Mesendoderm (in vitro differentiated cells): ENCODE results near the gene WDHD1.

Experiments used
- DNase-seq: peaks from one replicate; pipeline ENCODE4 v3.0.0; 2013
- H2AK5ac ChIP-seq: 2 replicates; pipeline ENCODE4 v1.6.1; 2013; ENCODE audit warnings: low read length, inconsistent platforms
- H2BK120ac ChIP-seq: 2 replicates; pipeline ENCODE4 v1.6.1; 2013; ENCODE audit warnings: low read depth, mild to moderate bottlenecking, low read length, moderate library complexity, mixed read lengths
- H2BK15ac ChIP-seq: replicated peaks from 2 replicates; pipeline ENCODE4 v1.6.1; 2013; ENCODE audit warnings: low read depth, mild to moderate bottlenecking, moderate library complexity
- H2BK5ac ChIP-seq: 2 replicates; pipeline ENCODE4 v1.6.1; 2013; ENCODE audit warnings: low read length, inconsistent platforms
- H3K18ac ChIP-seq: 2 replicates; pipeline ENCODE4 v1.6.1; 2013; ENCODE audit warnings: mild to moderate bottlenecking, low read length, mixed read lengths
- H3K23ac ChIP-seq: one replicate; pipeline ENCODE4 v1.6.1; 2013; ENCODE audit warnings: low read length
- H3K27ac ChIP-seq: 2 replicates; pipeline ENCODE4 v1.5.1; 2013; ENCODE audit warnings: low read depth, mild to moderate bottlenecking, inconsistent platforms, low read length, moderate library complexity
- H3K27me3 ChIP-seq: 2 replicates; pipeline ENCODE4 v1.6.1; 2013; ENCODE audit warnings: low read length, control low read depth, mild to moderate bottlenecking, inconsistent platforms; ENCODE audit not compliant: insufficient read depth, poor library complexity
- H3K36me3 ChIP-seq: 2 replicates; pipeline ENCODE4 v1.6.1; 2013; ENCODE audit warnings: low read length, inconsistent platforms; ENCODE audit not compliant: control insufficient read depth, insufficient read depth
- H3K4ac ChIP-seq: one replicate; pipeline ENCODE4 v1.6.1; 2013; ENCODE audit warnings: low read depth, mild to moderate bottlenecking, low read length, moderate library complexity
- H3K4me1 ChIP-seq: 2 replicates; pipeline ENCODE4 v1.6.1; 2013; ENCODE audit warnings: low read depth, low read length, inconsistent platforms; ENCODE audit not compliant: control insufficient read depth
- H3K4me2 ChIP-seq: 2 replicates; pipeline ENCODE4 v1.6.1; 2013; ENCODE audit warnings: low read length
- H3K4me3 ChIP-seq: 2 replicates; pipeline ENCODE4 v1.5.1; 2013; ENCODE audit warnings: mild to moderate bottlenecking, low read length
- H3K56ac ChIP-seq: one replicate; pipeline ENCODE4 v1.6.1; 2013; ENCODE audit warnings: low read length
- H3K79me1 ChIP-seq: 2 replicates; pipeline ENCODE4 v1.6.1; 2013; ENCODE audit warnings: low read length, inconsistent platforms
- H3K79me2 ChIP-seq: 2 replicates; pipeline ENCODE4 v1.6.1; 2013; ENCODE audit warnings: mild to moderate bottlenecking, low read length; ENCODE audit not compliant: control insufficient read depth, insufficient read depth
- H3K9ac ChIP-seq: 2 replicates; pipeline ENCODE4 v1.6.1; 2013; ENCODE audit warnings: low read length, inconsistent platforms
- H4K5ac ChIP-seq: one replicate; pipeline ENCODE4 v1.6.1; 2013; ENCODE audit warnings: low read length
- H4K8ac ChIP-seq: one replicate; pipeline ENCODE4 v1.6.1; 2013; ENCODE audit warnings: low read depth, mild to moderate bottlenecking, control low read depth, low read length, moderate library complexity
- WGBS: extraction: QIAGEN DNeasy Blood & Tissue Kit; methylation state at CpG from one replicate; pipeline ENCODE4 v1.1.7; 2013; ENCODE audit warnings: low lambda C conversion rate, missing lambda C conversion rate; ENCODE audit not compliant: insufficient coverage; ENCODE audit errors: extremely low coverage; 5-methylcytosine and 5-hydroxymethylcytosine counted together

WDHD1 gene

DNA sequence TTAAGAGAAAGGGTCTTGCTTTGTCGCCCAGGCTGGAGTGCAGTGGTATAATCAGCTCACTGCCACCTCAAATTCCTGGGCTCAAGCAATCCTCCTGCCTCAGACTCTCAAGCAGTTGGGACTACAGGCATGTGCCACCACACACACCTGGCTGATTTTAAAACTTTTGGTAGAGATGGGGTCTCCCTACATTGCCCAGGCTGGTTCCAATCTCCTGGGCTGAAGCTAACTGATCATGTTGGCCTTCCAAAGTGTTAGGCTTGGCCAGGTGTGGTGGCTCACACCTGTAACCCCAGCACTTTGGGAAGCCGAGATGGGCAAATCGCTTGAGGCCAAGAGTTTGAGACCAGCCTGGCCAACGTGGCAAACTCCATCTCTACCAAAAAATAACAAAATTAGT, 80.4 kb downstream of the WDHD1 start:
- DNase-seq, result no peak
- no peak overlapping the region for H3K27ac ChIP-seq
- no peak overlapping the region for H3K56ac ChIP-seq
- H3K4me1 ChIP-seq, result no peaks in the 10 kb centered on the region
- H2BK5ac ChIP-seq, result no peak overlapping the region
- no peak overlapping the region for H3K23ac ChIP-seq
- no peaks in the 10 kb centered on the region for H3K27me3 ChIP-seq
- no peaks in the 10 kb centered on the region for H3K79me1 ChIP-seq
- no peak overlapping the region for H2AK5ac ChIP-seq
- H3K79me2 ChIP-seq, result no peaks in the 10 kb centered on the region
- H3K9ac ChIP-seq, result no peak overlapping the region
- no peaks in the 10 kb centered on the region for H3K36me3 ChIP-seq
- no peak overlapping the region for H4K8ac ChIP-seq
- WGBS, result no CpG with 5 or more reads among the region's 4 CpGs
- H3K4me2 ChIP-seq, result no peak overlapping the region
- H3K18ac ChIP-seq, result no peak overlapping the region
- H2BK15ac ChIP-seq, result no peak overlapping the region
- no peak overlapping the region for H3K4me3 ChIP-seq
- no peak overlapping the region for H3K4ac ChIP-seq
- H2BK120ac ChIP-seq, result no peak overlapping the region
- H4K5ac ChIP-seq, result no peak overlapping the region

GRCh38 chr14:54944737-54945391, 82.0 kb downstream of the WDHD1 start:
- DNase-seq, result no peak
- Histone ChIP-seq H3K79me2 (no peaks in the 10 kb centered on the region), H3K4me3 (no peak overlapping the region), H3K4me1 (no peaks in the 10 kb centered on the region), H2BK120ac (no peak overlapping the region), H3K79me1 (no peaks in the 10 kb centered on the region), H4K5ac (no peak overlapping the region), H3K4ac (no peak overlapping the region), H4K8ac (no peak overlapping the region), H2AK5ac (no peak overlapping the region), H2BK5ac (no peak overlapping the region), H2BK15ac (no peak overlapping the region), H3K4me2 (no peak overlapping the region), H3K36me3 (no peaks in the 10 kb centered on the region), H3K9ac (no peak overlapping the region), H3K56ac (no peak overlapping the region), H3K23ac (no peak overlapping the region), H3K18ac (no peak overlapping the region), H3K27ac (no peak overlapping the region), H3K27me3 (no peaks in the 10 kb centered on the region)
- no CpG with 5 or more reads among the region's 9 CpGs for WGBS

GRCh38 chr14:54942913-54943312, 84.0 kb downstream of the WDHD1 start:
- no peak overlapping the region for H3K18ac ChIP-seq
- H3K4ac ChIP-seq, result no peak overlapping the region
- H3K23ac ChIP-seq, result no peak overlapping the region
- DNase-seq, result no peak
- no peak overlapping the region for H2AK5ac ChIP-seq
- H3K79me2 ChIP-seq, result no peaks in the 10 kb centered on the region
- H3K79me1 ChIP-seq, result no peaks in the 10 kb centered on the region
- no CpG with 5 or more reads among the region's 4 CpGs for WGBS
- no peak overlapping the region for H4K8ac ChIP-seq
- no peak overlapping the region for H2BK15ac ChIP-seq
- no peak overlapping the region for H3K56ac ChIP-seq
- no peak overlapping the region for H3K4me3 ChIP-seq
- H3K4me2 ChIP-seq, result no peak overlapping the region
- no peak overlapping the region for H4K5ac ChIP-seq
- no peak overlapping the region for H2BK5ac ChIP-seq
- no peaks in the 10 kb centered on the region for H3K4me1 ChIP-seq
- no peak overlapping the region for H2BK120ac ChIP-seq
- no peaks in the 10 kb centered on the region for H3K27me3 ChIP-seq
- H3K36me3 ChIP-seq, result no peaks in the 10 kb centered on the region
- no peak overlapping the region for H3K27ac ChIP-seq
- H3K9ac ChIP-seq, result no peak overlapping the region

DNA sequence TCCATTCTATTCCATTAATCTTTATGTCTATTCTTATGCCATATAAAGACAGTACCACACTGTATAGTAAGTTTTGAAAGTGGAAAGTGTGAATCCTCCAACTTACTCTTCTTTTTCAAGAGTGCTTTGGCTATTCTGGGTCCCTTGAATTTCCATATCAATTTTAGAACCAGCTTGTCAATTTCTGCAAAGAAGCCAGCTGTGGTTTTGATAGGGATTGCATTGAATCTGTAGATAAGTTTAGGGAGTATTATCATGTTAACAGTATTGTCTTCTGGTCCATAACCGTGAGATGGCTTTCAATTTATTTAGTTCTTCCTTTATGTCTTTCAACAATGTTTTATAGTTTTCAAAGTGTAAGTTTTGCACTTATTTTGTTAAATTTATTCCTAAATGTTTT, 90.1 kb downstream of the WDHD1 start:
- Histone ChIP-seq H3K56ac (no peak overlapping the region), H3K79me1 (no peaks in the 10 kb centered on the region), H2BK15ac (no peak overlapping the region), H3K79me2 (no peaks in the 10 kb centered on the region), H2BK120ac (no peak overlapping the region), H3K4me3 (no peak overlapping the region), H4K5ac (no peak overlapping the region), H3K36me3 (no peaks in the 10 kb centered on the region), H3K18ac (no peak overlapping the region), H3K23ac (no peak overlapping the region), H3K4me2 (no peak overlapping the region), H4K8ac (no peak overlapping the region), H3K9ac (no peak overlapping the region), H3K4ac (no peak overlapping the region), H2AK5ac (no peak overlapping the region), H3K4me1 (no peaks in the 10 kb centered on the region), H2BK5ac (no peak overlapping the region), H3K27me3 (no peaks in the 10 kb centered on the region), H3K27ac (no peak overlapping the region)
- WGBS, result no CpG with 5 or more reads among the region's 1 CpG
- no peak for DNase-seq

GRCh38 chr14:54935958-54936357, 90.9 kb downstream of the WDHD1 start:
- no peak overlapping the region for H2BK120ac ChIP-seq
- H3K23ac ChIP-seq, result no peak overlapping the region
- H3K79me2 ChIP-seq, result no peaks in the 10 kb centered on the region
- H3K79me1 ChIP-seq, result no peaks in the 10 kb centered on the region
- H4K5ac ChIP-seq, result no peak overlapping the region
- H3K4me2 ChIP-seq, result no peak overlapping the region
- no peak overlapping the region for H4K8ac ChIP-seq
- WGBS, result no CpG with 5 or more reads among the region's 5 CpGs
- no peaks in the 10 kb centered on the region for H3K4me1 ChIP-seq
- no peak overlapping the region for H3K56ac ChIP-seq
- no peak overlapping the region for H3K4me3 ChIP-seq
- H2BK15ac ChIP-seq, result no peak overlapping the region
- no peak overlapping the region for H3K27ac ChIP-seq
- no peak overlapping the region for H2AK5ac ChIP-seq
- no peak overlapping the region for H3K18ac ChIP-seq
- DNase-seq, result no peak
- no peak overlapping the region for H3K4ac ChIP-seq
- no peaks in the 10 kb centered on the region for H3K27me3 ChIP-seq
- H2BK5ac ChIP-seq, result no peak overlapping the region
- H3K36me3 ChIP-seq, result no peaks in the 10 kb centered on the region
- no peak overlapping the region for H3K9ac ChIP-seq

GRCh38 chr14:54935100-54935499, 91.8 kb downstream of the WDHD1 start:
- no peak overlapping the region for H2BK120ac ChIP-seq
- DNase-seq, result no peak
- H4K5ac ChIP-seq, result no peak overlapping the region
- H3K18ac ChIP-seq, result no peak overlapping the region
- no peaks in the 10 kb centered on the region for H3K79me2 ChIP-seq
- no peak overlapping the region for H3K27ac ChIP-seq
- no peak overlapping the region for H3K4me2 ChIP-seq
- no peak overlapping the region for H2BK15ac ChIP-seq
- H3K36me3 ChIP-seq, result no peaks in the 10 kb centered on the region
- H3K79me1 ChIP-seq, result no peaks in the 10 kb centered on the region
- H3K23ac ChIP-seq, result no peak overlapping the region
- no CpG with 5 or more reads among the region's 2 CpGs for WGBS
- H3K56ac ChIP-seq, result no peak overlapping the region
- no peaks in the 10 kb centered on the region for H3K27me3 ChIP-seq
- H3K4me3 ChIP-seq, result no peak overlapping the region
- H3K4ac ChIP-seq, result no peak overlapping the region
- H3K9ac ChIP-seq, result no peak overlapping the region
- no peak overlapping the region for H2AK5ac ChIP-seq
- H2BK5ac ChIP-seq, result no peak overlapping the region
- no peak overlapping the region for H4K8ac ChIP-seq
- H3K4me1 ChIP-seq, result no peaks in the 10 kb centered on the region
